Right cardiac atrium (tissue), 5 donors: ENCODE results near the gene RFWD3. TPM values are rescaled to one million over a fixed set of nuclear protein-coding genes. Genes with fewer than 3 reads are reported as not detected.

Experiments
- ATAC-seq, 2 donors: fragments of 200-7000 bp; cut with Tn5 transposase; one replicate each; pipeline versions ENCODE4 v1.8.0 to v1.9.1; 2020; ENCODE audit warnings: moderate library complexity in 2 of 2, mild to moderate bottlenecking in 1 of 2
- DNase-seq, 3 donors: peaks; one replicate each; pipeline ENCODE4 v3.0.0-alpha.2; 2020
- H3K27ac ChIP-seq: one replicate; pipeline ENCODE4 v1.5.1; 2013; ENCODE audit warnings: mild to moderate bottlenecking, low read length, control low read depth, moderate library complexity
- H3K27me3 ChIP-seq: one replicate; pipeline ENCODE4 v1.6.1; 2013; ENCODE audit not compliant: control insufficient read depth, insufficient read depth
- H3K4me1 ChIP-seq: one replicate; pipeline ENCODE4 v1.6.1; 2013; ENCODE audit warnings: low read length; ENCODE audit not compliant: control insufficient read depth, insufficient read depth
- H3K4me3 ChIP-seq: one replicate; pipeline ENCODE4 v1.5.1; 2013; ENCODE audit warnings: low read length, control low read depth
- H3K9me3 ChIP-seq: one replicate; pipeline ENCODE4 v1.6.1; 2013; ENCODE audit warnings: low read length; ENCODE audit not compliant: control insufficient read depth
- WGBS: extraction: QIAGEN DNeasy Blood & Tissue Kit; methylation state at CpG from one replicate; pipeline ENCODE4 v1.1.7; 2013; 5-methylcytosine and 5-hydroxymethylcytosine counted together
- intact Hi-C, 4 donors: fragments of 100-400 bp; cut with DNase I; formaldehyde crosslinking; loops; one replicate each; pipeline versions ENCODE4 v1.11.0 to v1.14.0; 2022 to 2023
- polyA plus RNA-seq: library from polyadenylated mRNA; stranded (reverse); fragments of 200-250 nt; gene quantifications from one replicate; pipeline ENCODE4 v1.2.3, GENCODE V29; 2013
- total RNA-seq, 4 donors: library from RNA; stranded (reverse); fragmentation: NEBNext Ultra II Directional; extraction: Animal tissue kit (Norgen Biotek cat#: 25700); gene quantifications; one replicate each; pipeline ENCODE4 v1.2.1, GENCODE V29; 2021
- donor health status: healthy with polysubstance abuse.
- donor health status: DM: no; HTN: yes; CAD: no.
- donor health status: DM: no; HTN: no; CAD: no.
- donor health status: DM: no; HTN: yes; CAD: no; lungs with severe emphysema.
- donor health status: DM: yes; HTN: yes; CAD: no.

RFWD3 gene
- total and polyA plus RNA-seq, 5 donors, result 2.9 to 7.9 (median 6.3) TPM

DNA sequence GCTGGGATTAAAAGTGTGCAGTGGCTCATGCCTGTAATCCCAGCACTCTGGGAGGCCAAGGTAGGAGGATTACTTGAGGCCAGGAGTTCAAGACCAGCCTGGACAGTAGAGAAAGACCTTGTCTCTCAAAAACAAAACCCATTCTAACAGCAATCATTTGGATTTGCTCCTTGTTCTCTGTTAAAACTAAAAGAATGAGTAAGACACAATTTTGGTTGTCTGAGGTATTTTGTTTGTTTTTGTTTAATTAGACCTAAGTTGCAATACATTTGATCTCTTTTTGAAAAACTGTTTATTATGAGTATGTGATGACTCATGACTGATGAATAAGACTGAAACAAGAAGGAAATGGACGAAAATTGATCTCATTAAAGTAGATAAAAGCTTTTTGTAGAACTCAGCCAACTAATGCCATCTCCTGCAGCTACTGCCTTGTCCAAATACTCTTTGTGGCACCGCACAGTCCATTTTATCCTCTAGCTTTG is 88.8 kb downstream of the RFWD3 start:
- no peak for DNase-seq
- H3K27me3 ChIP-seq, result no peaks in the 10 kb centered on the region
- WGBS, result 69% methylated on average over 2 of the region's 2 CpGs
- H3K4me3 ChIP-seq, result no peak overlapping the region
- intact Hi-C loops, result no loop called here
- no peaks in the 10 kb centered on the region for H3K9me3 ChIP-seq
- ATAC-seq, result no peak
- H3K4me1 ChIP-seq, result peaks cover 7% of the 10 kb centered on the region
- H3K27ac ChIP-seq, result no peak overlapping the region

- DNase-seq, result no peak
- no peaks in the 10 kb centered on the region for H3K27me3 ChIP-seq
- no peak for ATAC-seq
- H3K4me1 ChIP-seq, result peaks cover 7% of the 10 kb centered on the region
- intact Hi-C loops, result no loop called here
- 71% methylated on average over 12 of the region's 12 CpGs for WGBS
- H3K4me3 ChIP-seq, result no peak overlapping the region
- no peak overlapping the region for H3K27ac ChIP-seq
- no peaks in the 10 kb centered on the region for H3K9me3 ChIP-seq
Observed at GRCh38 chr16:74575807-74576643, 90.7 kb downstream of the RFWD3 start.

DNA sequence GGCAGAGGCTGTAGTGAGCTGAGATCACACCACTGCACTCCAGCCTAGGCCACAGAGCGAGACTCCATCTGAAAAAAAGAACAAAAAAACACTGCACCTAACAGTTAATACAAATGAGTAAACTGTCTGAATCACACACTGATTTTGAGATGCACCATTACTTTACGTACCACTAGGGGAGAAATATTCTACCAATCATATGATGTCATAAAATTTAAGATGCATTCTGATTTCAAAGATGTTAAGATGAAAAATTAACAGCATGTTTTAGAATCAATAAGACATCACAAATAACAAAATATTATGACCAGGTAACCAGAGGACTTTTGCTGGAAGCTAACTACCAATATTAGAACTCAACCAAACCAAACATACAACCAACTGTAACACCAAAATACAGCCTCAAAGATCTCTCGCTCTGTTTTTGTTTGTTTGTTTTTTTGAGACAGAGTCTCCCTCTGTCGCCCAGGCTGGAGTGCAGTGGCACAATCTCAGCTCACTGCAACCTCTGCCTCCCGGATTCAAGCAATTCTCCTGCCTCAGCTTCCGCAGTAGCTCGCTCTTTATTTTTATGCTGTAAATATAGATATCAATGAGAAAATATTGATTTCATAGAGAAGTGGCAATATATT is 91.4 kb downstream of the RFWD3 start:
- intact Hi-C loops, result no loop called here
- WGBS, result 88% methylated on average over 7 of the region's 7 CpGs
- H3K27ac ChIP-seq, result no peak overlapping the region
- no peak overlapping the region for H3K4me3 ChIP-seq
- DNase-seq (no peak), ATAC-seq (no peak)
- H3K9me3 ChIP-seq, result no peaks in the 10 kb centered on the region
- peaks cover 7% of the 10 kb centered on the region for H3K4me1 ChIP-seq
- H3K27me3 ChIP-seq, result no peaks in the 10 kb centered on the region

DNA sequence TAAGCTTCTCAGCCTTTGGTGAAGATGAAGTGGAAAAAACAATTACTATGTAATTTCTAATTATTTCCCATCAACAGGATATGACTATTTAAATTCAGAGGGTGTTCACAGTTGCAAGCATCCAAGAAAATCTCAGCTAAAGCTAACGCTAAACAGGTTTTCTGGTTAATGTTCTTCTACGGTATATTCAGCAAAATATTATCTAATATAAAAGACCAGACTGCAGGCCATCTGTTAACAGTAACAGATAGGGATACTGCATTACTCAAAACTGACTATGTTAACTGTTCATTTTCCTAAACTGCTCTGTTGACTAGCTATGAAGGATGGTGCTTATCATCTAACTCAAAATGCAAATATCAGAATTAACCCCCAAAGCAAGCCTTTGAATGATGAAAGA is 92.5 kb downstream of the RFWD3 start:
- intact Hi-C loops, result no loop called here
- H3K4me1 ChIP-seq, result peaks cover 7% of the 10 kb centered on the region

GRCh38 chr16:74573622-74574021 is 93.1 kb downstream of the RFWD3 start:
- peaks cover 7% of the 10 kb centered on the region for H3K4me1 ChIP-seq
- ATAC-seq, result no peak
- no peaks in the 10 kb centered on the region for H3K27me3 ChIP-seq
- WGBS, result 82% methylated on average over 8 of the region's 8 CpGs
- H3K4me3 ChIP-seq, result no peak overlapping the region
- intact Hi-C loops, result no loop called here
- H3K27ac ChIP-seq, result no peak overlapping the region
- H3K9me3 ChIP-seq, result no peaks in the 10 kb centered on the region
- DNase-seq, result no peak

More for the DNA sequence above, 92.5 kb downstream of the RFWD3 start:
- Histone ChIP-seq H3K27me3 (no peaks in the 10 kb centered on the region), H3K27ac (no peak overlapping the region), H3K4me3 (no peak overlapping the region), H3K9me3 (no peaks in the 10 kb centered on the region)
- 66% methylated on average over 2 of the region's 2 CpGs for WGBS
- no peak for ATAC-seq
- no peak for DNase-seq

Other genes starting within 250 kb of the RFWD3 start
- under 1 TPM in 2 of 4 donors, not detected in 2; 0.24 to 0.31 TPM for gene CLEC18B, start 245.4 kb downstream of the RFWD3 start, total RNA-seq
- gene CLEC18B, start 245.4 kb downstream of the RFWD3 start, polyA plus RNA-seq, result 0.11 TPM
- 100 to 1,000 TPM in 1 of 4 donors, 10 to 100 TPM in 3; 91.6 to 109 (median 99.2) TPM for gene GLG1, start 59.8 kb downstream of the RFWD3 start, total RNA-seq
- 46.8 TPM for gene GLG1, start 59.8 kb downstream of the RFWD3 start, polyA plus RNA-seq
- gene MLKL, start 34.0 kb upstream of the RFWD3 start, total RNA-seq, result 10 to 100 TPM in 1 of 4 donors, 1 to 10 TPM in 3; 4.7 to 10.4 (median 6.4) TPM
- 4.7 TPM for gene MLKL, start 34.0 kb upstream of the RFWD3 start, polyA plus RNA-seq
- under 1 TPM in 3 of 4 donors, not detected in 1; 0.18 to 0.76 (median 0.57) TPM for gene FA2H, start 107.9 kb upstream of the RFWD3 start, total RNA-seq
- gene FA2H, start 107.9 kb upstream of the RFWD3 start, polyA plus RNA-seq, result 0.52 TPM